GM10266 (cell line): ENCODE results near the gene ADGRF1.

Experiments used
- DNase-seq: peaks from one replicate; pipeline ENCODE4 v3.0.0; 2012; ENCODE audit errors: extremely low spot score
- TF ChIP-seq, protein P1 (sequence below): IDR thresholded peaks from 2 replicates; pipeline ENCODE4 v1.5.1; 2012; ENCODE audit warnings: mild to moderate bottlenecking, low read depth; ENCODE audit not compliant: control insufficient read depth, insufficient read depth; ENCODE audit errors: missing control alignments

Gene ADGRF1

DNA sequence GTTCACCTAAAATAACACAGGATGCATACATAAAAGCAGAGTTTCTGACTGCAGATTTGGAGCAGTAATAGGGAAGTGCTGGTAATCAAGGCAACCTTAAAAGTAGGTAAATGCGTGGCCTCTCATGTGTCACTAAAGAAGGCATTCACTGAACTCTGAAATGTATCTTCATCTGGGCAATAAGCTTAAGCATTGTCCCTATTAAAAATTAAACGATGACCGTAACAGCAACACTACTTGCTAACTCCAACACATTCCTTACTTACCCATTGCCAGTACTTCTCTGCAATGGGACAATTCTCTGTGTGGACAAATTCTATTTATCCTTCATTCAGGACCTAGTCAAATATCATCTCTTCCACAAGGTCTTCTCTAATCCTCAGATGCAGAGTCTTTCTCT, 19.9 kb downstream of the ADGRF1 start:
- DNase-seq, result no peak
- TF ChIP-seq, protein P1, sequence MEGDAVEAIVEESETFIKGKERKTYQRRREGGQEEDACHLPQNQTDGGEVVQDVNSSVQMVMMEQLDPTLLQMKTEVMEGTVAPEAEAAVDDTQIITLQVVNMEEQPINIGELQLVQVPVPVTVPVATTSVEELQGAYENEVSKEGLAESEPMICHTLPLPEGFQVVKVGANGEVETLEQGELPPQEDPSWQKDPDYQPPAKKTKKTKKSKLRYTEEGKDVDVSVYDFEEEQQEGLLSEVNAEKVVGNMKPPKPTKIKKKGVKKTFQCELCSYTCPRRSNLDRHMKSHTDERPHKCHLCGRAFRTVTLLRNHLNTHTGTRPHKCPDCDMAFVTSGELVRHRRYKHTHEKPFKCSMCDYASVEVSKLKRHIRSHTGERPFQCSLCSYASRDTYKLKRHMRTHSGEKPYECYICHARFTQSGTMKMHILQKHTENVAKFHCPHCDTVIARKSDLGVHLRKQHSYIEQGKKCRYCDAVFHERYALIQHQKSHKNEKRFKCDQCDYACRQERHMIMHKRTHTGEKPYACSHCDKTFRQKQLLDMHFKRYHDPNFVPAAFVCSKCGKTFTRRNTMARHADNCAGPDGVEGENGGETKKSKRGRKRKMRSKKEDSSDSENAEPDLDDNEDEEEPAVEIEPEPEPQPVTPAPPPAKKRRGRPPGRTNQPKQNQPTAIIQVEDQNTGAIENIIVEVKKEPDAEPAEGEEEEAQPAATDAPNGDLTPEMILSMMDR, result no peak

DNA sequence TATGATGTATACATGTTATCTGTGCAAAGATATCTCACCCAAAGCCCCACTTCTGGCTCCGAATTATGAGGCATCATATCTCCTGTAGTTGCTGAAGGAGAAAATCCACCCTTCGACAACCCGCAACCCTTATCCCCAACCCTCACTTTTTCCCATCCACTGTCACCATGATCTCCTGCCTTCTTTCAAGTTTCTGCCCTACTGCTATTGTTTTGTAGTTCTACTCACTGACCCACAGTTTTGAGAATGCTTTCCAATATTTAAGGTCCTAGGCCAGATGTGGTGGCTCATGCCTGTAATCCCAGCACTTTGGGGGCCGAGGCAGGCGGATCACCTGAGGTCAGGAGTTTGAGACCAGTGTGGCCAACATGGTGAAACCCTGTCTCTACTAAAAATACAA, 22.2 kb downstream of the ADGRF1 start:
- DNase-seq, result no peak
- TF ChIP-seq, protein P1, result no peak

DNA sequence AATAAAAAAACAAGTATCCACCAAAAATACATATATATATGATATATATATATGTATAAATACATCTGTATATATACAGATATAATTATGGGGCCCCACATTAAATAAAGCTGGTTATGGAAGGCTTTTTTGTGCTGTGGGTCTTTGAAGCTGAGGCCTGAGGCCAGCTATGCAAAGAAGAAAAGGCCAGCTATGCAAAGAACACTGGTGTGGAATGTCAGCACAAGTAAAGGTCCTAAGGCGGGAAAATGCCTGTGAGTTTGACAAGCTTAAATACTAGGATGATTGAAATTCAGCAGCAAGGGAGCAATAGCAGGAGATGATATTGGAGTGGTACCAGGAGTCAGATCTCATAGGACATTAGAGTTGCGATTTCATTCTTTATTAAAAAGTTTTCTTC, 25.2 kb downstream of the ADGRF1 start:
- TF ChIP-seq, protein P1, result no peak

DNA sequence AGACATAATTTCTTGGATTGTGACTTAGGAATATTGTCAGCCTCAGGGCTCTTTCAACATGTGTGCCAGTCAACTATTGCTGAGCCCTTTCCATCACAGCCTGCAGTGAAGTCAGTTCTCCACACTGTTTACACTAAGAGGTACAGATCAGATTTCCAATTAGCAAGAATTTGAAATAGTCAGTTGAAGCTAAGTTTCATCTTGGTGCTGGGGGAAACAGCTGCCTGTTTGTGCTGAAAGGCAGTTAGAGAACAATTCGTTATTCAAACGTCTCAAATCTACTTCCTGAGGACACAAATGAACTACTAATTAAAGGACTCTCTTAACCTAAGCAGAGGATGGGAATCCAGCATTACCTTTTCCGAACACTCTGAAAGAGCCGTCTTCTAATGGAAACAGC, 25.9 kb downstream of the ADGRF1 start:
- TF ChIP-seq, protein P1, result no peak

More for the DNA sequence above, 25.2 kb downstream of the ADGRF1 start:
- no peak for DNase-seq

DNA sequence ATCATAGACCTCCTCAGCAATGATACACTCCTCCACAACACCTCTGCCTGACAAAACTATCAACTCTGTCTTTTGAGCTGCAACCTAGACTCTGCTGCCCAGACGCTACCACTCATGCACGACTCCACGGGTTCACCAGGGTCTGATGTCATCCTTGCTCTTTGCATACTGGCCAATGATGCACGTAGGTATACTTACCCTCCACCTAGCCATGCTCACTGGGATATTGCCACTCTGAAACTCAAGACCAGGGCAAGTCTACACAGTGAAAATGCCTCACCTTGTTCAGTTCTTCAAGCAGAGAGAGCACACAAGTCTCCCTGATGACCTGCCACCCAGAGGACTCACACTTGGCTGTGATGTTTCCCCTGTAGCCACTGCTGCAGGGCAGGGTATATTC, 27.7 kb downstream of the ADGRF1 start:
- TF ChIP-seq, protein P1, result no peak

More for the DNA sequence above, 25.9 kb downstream of the ADGRF1 start:
- no peak for DNase-seq

DNA sequence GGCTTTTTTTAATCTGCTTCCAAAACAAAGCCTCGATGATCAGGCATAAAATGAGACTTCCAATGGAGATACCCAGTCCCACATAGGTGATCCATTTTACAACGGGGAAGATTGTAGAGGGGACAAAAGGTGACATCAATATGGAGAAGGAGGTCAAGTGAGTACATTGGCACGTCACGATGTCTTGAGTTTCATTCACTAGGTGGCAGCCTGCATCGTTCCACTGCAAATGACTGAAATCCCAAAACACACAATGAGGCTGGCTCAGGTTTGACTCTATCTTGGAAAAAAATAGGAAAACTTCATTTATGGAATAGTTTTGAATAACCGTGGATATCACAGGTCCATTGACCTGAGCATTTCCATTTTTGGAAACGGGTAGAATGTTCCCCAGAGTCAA, 32.5 kb downstream of the ADGRF1 start:
- DNase-seq, result no peak
- TF ChIP-seq, protein P1, result no peak

More for the DNA sequence above, 27.7 kb downstream of the ADGRF1 start:
- no peak for DNase-seq

DNA sequence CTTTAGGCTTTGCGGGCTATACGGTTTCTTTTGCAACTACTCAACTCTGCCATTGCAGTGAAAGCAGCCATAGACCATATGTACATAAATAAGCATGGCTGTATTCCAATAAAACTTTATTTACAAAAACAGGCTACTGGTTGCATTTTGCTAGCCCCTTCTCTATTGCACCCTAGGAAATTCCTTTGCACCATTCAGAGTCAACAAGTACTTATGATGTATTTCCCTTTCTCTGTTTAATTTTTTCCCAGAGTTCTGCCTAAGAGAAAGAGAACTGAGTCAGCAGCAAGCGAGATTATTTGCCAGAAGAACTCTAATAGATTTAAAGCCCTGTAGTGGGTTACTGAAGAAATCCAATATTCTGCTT, 33.8 kb downstream of the ADGRF1 start:
- TF ChIP-seq, protein P1, result no peak
- no peak for DNase-seq
